Skeletal muscle satellite cell (primary cell): ENCODE data around the gene AP3B1.

Experiments used
- H3K27me3 ChIP-seq: 2 replicates; pipeline ENCODE4 v1.7.0; 2013; ENCODE audit warnings: low read length; ENCODE audit not compliant: control insufficient read depth, insufficient read depth
- H3K36me3 ChIP-seq: 2 replicates; pipeline ENCODE4 v1.7.0; 2013; ENCODE audit warnings: mild to moderate bottlenecking, control low read depth, low read length; ENCODE audit not compliant: insufficient read depth
- H3K4me1 ChIP-seq: 2 replicates; pipeline ENCODE4 v1.7.0; 2013; ENCODE audit warnings: low read length; ENCODE audit not compliant: control insufficient read depth, insufficient read depth
- H3K4me2 ChIP-seq: 2 replicates; pipeline ENCODE4 v1.7.0; 2013; ENCODE audit warnings: mild to moderate bottlenecking, low read length
- H3K4me3 ChIP-seq: 2 replicates; pipeline ENCODE4 v1.7.0; 2013; ENCODE audit warnings: low read length
- H3K9ac ChIP-seq: 2 replicates; pipeline ENCODE4 v1.7.0; 2013; ENCODE audit warnings: mild to moderate bottlenecking, low read depth, low read length, moderate library complexity
- H3K9me3 ChIP-seq: replicated peaks from 2 replicates; pipeline ENCODE4 v1.7.0; 2013; ENCODE audit warnings: mild to moderate bottlenecking, control low read depth, low read length

The AP3B1 gene

GRCh38 chr5:77983482-77984199 is 310.9 kb downstream of the AP3B1 start:
- Histone ChIP-seq H3K4me2 (no peak overlapping the region), H3K4me1 (no peaks in the 10 kb centered on the region), H3K9ac (no peak overlapping the region), H3K36me3 (no peaks in the 10 kb centered on the region), H3K4me3 (no peak overlapping the region), H3K27me3 (no peaks in the 10 kb centered on the region), H3K9me3 (no peaks in the 10 kb centered on the region)

- Histone ChIP-seq H3K27me3 (no peaks in the 10 kb centered on the region), H3K4me2 (no peak overlapping the region), H3K4me1 (no peaks in the 10 kb centered on the region), H3K9ac (no peak overlapping the region), H3K36me3 (no peaks in the 10 kb centered on the region), H3K9me3 (no peaks in the 10 kb centered on the region), H3K4me3 (no peak overlapping the region)
Observed at GRCh38 chr5:77981820-77982219, 312.7 kb downstream of the AP3B1 start.

DNA sequence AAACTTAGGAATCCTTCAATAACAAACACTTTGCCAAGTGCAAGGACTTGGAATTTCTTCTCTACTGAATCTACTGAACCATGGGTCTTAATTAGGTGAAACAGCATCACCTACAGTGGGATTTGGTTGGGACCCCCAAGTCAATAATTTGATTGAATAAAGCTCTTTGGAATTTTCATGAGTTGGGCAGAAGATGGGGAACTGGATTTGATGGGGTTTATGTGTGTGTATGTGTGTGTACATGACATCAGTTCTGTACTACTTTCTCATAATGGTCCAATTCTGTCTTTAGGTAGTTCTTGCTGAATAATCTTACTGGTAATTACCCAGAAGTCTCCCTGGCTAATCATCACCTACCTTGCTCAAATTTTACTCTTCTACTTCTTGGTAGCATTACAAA is 319.9 kb downstream of the AP3B1 start:
- peaks cover 45% of the 10 kb centered on the region for H3K27me3 ChIP-seq
- no peaks in the 10 kb centered on the region for H3K9me3 ChIP-seq
- no peaks in the 10 kb centered on the region for H3K36me3 ChIP-seq
- no peak overlapping the region for H3K9ac ChIP-seq
- H3K4me2 ChIP-seq = no peak overlapping the region
- H3K4me3 ChIP-seq = no peak overlapping the region
- H3K4me1 ChIP-seq = peaks cover 7% of the 10 kb centered on the region

DNA sequence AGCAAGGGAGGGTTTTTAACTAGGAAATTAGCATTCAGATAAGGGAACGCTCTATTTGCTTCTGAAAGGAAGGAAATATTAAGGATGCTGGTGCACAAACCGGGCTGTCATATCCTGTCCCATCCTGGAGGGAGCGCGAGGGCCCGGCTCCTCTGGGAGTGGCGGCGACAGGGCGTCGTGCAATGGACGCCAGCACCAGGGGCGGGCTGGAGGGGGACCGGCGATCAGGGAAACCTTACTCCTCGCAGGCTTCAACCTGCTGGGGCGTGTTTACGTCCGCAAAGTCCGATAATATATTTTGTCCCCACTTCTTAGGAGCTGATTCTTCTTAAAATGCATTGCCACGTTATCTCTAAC is 321.3 kb downstream of the AP3B1 start:
- Histone ChIP-seq H3K27me3 (peaks cover 52% of the 10 kb centered on the region), H3K4me1 (peaks cover 7% of the 10 kb centered on the region), H3K4me2 (peak overlapping the region; percentile 83), H3K36me3 (no peaks in the 10 kb centered on the region), H3K9ac (no peak overlapping the region), H3K4me3 (no peak overlapping the region), H3K9me3 (no peaks in the 10 kb centered on the region)

DNA sequence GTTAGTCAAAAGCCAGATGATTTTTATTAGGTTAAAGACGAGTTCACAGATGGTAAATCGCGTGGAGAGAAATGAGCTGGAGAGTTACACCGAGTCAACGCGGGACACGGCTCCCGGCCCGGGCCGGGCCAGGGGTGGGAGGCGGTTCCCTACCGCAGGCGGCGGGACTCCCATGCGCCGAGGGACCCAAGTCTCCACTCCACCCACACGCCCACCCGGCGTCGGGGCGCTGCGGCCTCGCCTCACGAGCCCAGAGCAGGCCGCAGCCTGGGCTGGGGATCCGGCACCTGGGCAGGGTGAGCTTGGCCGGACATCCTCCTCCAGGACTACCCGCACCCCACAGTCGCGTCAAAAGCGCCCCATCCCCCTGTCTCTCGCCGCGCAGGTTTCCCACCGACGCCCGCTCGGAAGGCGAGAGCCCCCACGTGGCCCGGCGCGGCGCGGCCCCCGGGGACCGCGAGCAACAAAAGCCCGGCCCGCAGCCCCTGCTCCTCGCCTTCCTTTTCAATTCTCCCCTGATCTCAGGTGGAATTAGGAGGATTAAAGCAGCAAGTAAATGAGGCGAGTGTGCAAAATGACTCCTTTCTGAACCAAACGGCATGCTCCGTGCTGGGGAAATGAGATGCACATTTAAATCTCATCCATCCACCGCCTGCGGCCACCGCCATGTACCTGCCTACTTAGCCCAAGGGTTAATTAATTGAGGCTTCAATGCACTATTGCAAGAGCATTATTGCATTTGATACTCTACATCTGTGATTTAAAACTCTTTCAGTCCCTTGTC is 321.8 kb downstream of the AP3B1 start:
- Histone ChIP-seq H3K9me3 (no peaks in the 10 kb centered on the region), H3K36me3 (no peaks in the 10 kb centered on the region), H3K4me1 (peaks cover 7% of the 10 kb centered on the region), H3K9ac (no peak overlapping the region), H3K4me3 (peak overlapping the region; percentile 63), H3K27me3 (peaks cover 52% of the 10 kb centered on the region), H3K4me2 (peak overlapping the region; percentile 83)

- Histone ChIP-seq H3K4me2 (peak overlapping the region; percentile 83), H3K9me3 (no peaks in the 10 kb centered on the region), H3K27me3 (peaks cover 52% of the 10 kb centered on the region), H3K4me3 (peak overlapping the region; percentile 63), H3K9ac (no peak overlapping the region), H3K36me3 (no peaks in the 10 kb centered on the region), H3K4me1 (peaks cover 7% of the 10 kb centered on the region)
Observed at GRCh38 chr5:77971776-77972468, 322.6 kb downstream of the AP3B1 start.

- Histone ChIP-seq H3K9ac (no peak overlapping the region), H3K4me2 (no peak overlapping the region), H3K27me3 (peaks cover 52% of the 10 kb centered on the region), H3K4me1 (peaks cover 7% of the 10 kb centered on the region), H3K36me3 (no peaks in the 10 kb centered on the region), H3K4me3 (no peak overlapping the region), H3K9me3 (no peaks in the 10 kb centered on the region)
Observed at GRCh38 chr5:77970891-77971290, 323.6 kb downstream of the AP3B1 start.

GRCh38 chr5:77963795-77964194 is 330.7 kb downstream of the AP3B1 start:
- Histone ChIP-seq H3K9ac (no peak overlapping the region), H3K9me3 (no peaks in the 10 kb centered on the region), H3K4me2 (no peak overlapping the region), H3K4me1 (no peaks in the 10 kb centered on the region), H3K4me3 (no peak overlapping the region), H3K27me3 (peaks cover 11% of the 10 kb centered on the region), H3K36me3 (no peaks in the 10 kb centered on the region)

DNA sequence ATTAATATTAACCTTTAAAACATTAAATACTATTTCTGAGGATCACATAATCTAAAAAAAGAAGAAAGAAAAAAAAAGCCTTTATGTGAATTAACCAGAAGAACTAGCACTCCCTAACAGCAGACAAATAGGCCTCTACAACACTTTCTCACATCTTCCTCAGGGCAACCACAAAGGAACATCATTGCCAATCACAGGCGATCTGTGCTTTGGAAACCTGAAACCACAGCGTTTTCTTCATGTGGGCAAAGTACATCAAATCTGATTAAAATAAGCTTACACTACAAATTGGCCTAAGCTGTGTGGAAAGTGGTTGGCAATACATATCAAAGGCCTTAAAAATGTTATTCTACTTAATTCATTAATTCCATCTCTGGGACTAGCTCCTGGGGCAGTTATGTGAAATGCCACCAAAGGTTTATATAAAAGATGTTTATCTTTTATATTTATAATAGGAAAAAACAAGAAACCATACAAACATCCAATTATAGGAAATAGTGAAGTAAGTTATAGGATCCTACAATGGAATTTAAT is 333.6 kb downstream of the AP3B1 start:
- Histone ChIP-seq H3K9ac (no peak overlapping the region), H3K4me1 (no peaks in the 10 kb centered on the region), H3K4me3 (no peak overlapping the region), H3K4me2 (no peak overlapping the region), H3K9me3 (no peaks in the 10 kb centered on the region), H3K27me3 (peaks cover 7% of the 10 kb centered on the region), H3K36me3 (no peaks in the 10 kb centered on the region)

DNA sequence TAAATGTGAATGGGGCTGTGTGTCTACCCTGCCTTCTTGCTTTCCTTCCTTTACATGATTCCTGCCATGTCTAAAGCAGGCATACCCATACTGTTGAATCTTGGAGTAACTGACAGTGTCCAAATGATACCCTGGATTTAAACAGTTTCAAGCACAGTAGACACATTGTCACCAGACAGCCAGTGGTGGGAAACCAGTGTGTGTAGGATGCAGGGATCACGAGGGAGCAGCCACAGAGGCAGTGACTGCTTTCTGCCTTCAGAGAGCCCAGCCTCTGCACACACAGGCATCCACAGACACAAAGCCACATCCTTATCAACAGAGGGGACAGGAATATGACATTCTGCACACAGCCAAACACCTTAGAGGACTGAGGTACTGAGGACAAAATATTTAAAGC is 334.2 kb downstream of the AP3B1 start:
- H3K36me3 ChIP-seq = no peaks in the 10 kb centered on the region
- no peaks in the 10 kb centered on the region for H3K4me1 ChIP-seq
- no peak overlapping the region for H3K4me3 ChIP-seq
- H3K9me3 ChIP-seq = no peaks in the 10 kb centered on the region
- no peak overlapping the region for H3K4me2 ChIP-seq
- H3K27me3 ChIP-seq = peaks cover 7% of the 10 kb centered on the region
- H3K9ac ChIP-seq = no peak overlapping the region

DNA sequence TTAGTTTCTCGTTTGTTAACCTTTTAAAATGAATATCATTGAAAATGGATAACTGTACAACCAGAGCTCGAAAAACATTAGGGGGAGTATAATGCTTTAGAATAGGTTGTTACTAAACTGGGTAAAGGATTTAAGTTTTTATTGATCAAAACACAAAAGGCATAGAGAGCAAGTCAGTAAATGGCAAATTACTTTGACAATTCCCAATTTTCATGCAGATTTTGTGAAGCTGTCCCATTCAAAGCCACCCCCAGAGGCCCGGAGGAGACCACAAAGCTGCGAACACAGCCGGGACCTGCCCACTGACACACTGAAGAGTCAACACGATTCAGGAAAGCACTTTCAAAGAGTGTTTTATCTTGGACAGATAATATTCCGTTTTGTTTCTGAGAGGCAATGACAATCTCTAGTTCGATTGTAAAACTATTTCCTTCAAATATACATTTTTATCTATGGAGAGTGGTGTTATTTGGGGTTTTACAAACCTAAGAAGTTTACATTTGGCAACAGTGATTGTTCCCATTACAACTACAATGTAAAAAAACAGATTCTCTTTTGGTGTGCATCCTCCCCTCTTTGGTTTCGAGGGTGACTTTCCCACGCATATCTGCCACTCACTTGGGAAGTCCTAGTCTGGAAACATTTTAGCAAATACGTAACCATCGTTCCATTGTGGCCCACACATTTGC is 335.7 kb downstream of the AP3B1 start:
- H3K27me3 ChIP-seq = peaks cover 7% of the 10 kb centered on the region

More for the DNA sequence above, 335.7 kb downstream of the AP3B1 start:
- Histone ChIP-seq H3K36me3 (no peaks in the 10 kb centered on the region), H3K4me1 (no peaks in the 10 kb centered on the region), H3K9me3 (no peaks in the 10 kb centered on the region), H3K4me3 (no peak overlapping the region), H3K9ac (no peak overlapping the region), H3K4me2 (no peak overlapping the region)
